ENCODE results near the gene LMBRD1.
"Not testable (repeated sequence)": the region's sequence is repeated elsewhere in the genome, so short reads cannot be mapped to it uniquely, and the experiment has no call there.

Gene LMBRD1

GRCh38 chr6:69732045-69732444 is 64.8 kb downstream of the LMBRD1 start:
- no peak for DNase-seq

GRCh38 chr6:69729870-69730449 is 66.8 kb downstream of the LMBRD1 start:
- DNase-seq = no peak

GRCh38 chr6:69722683-69723082 is 74.1 kb downstream of the LMBRD1 start:
- DNase-seq = no peak

- DNase-seq = no peak
Observed at GRCh38 chr6:69719602-69720193, 77.1 kb downstream of the LMBRD1 start.

- no peak for DNase-seq
Observed at GRCh38 chr6:69706724-69707123, 90.1 kb downstream of the LMBRD1 start.

GRCh38 chr6:69705954-69706353 is 90.9 kb downstream of the LMBRD1 start:
- no peak for DNase-seq

GRCh38 chr6:69704916-69705315 is 91.9 kb downstream of the LMBRD1 start:
- DNase-seq = no peak

GRCh38 chr6:69699655-69700054 is 97.2 kb downstream of the LMBRD1 start:
- DNase-seq = no peak

GRCh38 chr6:69696273-69696672 is 100.5 kb downstream of the LMBRD1 start:
- DNase-seq = no peak

GRCh38 chr6:69693762-69694161 is 103.0 kb downstream of the LMBRD1 start:
- no peak for DNase-seq

GRCh38 chr6:69690986-69691385 is 105.8 kb downstream of the LMBRD1 start:
- no peak for DNase-seq

GRCh38 chr6:69680302-69680701 is 116.5 kb downstream of the LMBRD1 start:
- DNase-seq = no peak

GRCh38 chr6:69673298-69673697 is 123.5 kb downstream of the LMBRD1 start:
- no peak for DNase-seq

- no peak for DNase-seq
Observed at GRCh38 chr6:69668916-69669315, 127.9 kb downstream of the LMBRD1 start.

- DNase-seq = not testable (repeated sequence)
Observed at GRCh38 chr6:69666779-69667178, 130.0 kb downstream of the LMBRD1 start.

- no peak for DNase-seq
Observed at GRCh38 chr6:69665437-69665836, 131.4 kb downstream of the LMBRD1 start.

GRCh38 chr6:69664551-69664950 is 132.3 kb downstream of the LMBRD1 start:
- no peak for DNase-seq

- DNase-seq = no peak
Observed at GRCh38 chr6:69663215-69663614, 133.6 kb downstream of the LMBRD1 start.

GRCh38 chr6:69650703-69651102 is 146.1 kb downstream of the LMBRD1 start:
- DNase-seq = no peak

GRCh38 chr6:69647726-69648125 is 149.1 kb downstream of the LMBRD1 start:
- no peak for DNase-seq

GRCh38 chr6:69643688-69644087 is 153.1 kb downstream of the LMBRD1 start:
- DNase-seq = no peak

GRCh38 chr6:69632932-69633331 is 163.9 kb downstream of the LMBRD1 start:
- no peak for DNase-seq

GRCh38 chr6:69631552-69632346 is 165.1 kb downstream of the LMBRD1 start:
- DNase-seq = no peak

- DNase-seq = no peak
Observed at GRCh38 chr6:69630767-69631166, 166.0 kb downstream of the LMBRD1 start.
